ENCODE results near the gene CKAP2L. TPM values are rescaled to one million over a fixed set of nuclear protein-coding genes. Genes with fewer than 3 reads are reported as not detected.

The CKAP2L gene
- total and polyA plus RNA-seq, 2 donors (not counting 1 experiment from before 2014, with no cell fraction given): 3.0 to 4.4 TPM

GRCh38 chr2:112783187-112783714, 18.8 kb upstream of the CKAP2L start:
- Histone ChIP-seq H3K9ac (ENCODE audit: insufficient read depth, low read length) (no peak overlapping the region), H3K4me2 (ENCODE audit: extremely low read depth, insufficient read depth, low read length) (no peak overlapping the region), H2AFZ (ENCODE audit: low read length) (no peak overlapping the region), H3K36me3 (ENCODE audit: control insufficient read depth, insufficient read depth, low read length) (no peaks in the 10 kb centered on the region), H3K9me3 (ENCODE audit: control insufficient read depth, insufficient read depth, low read depth, low read length) (no peaks in the 10 kb centered on the region), H3K79me2 (ENCODE audit: control insufficient read depth, insufficient read depth, low read length) (no peaks in the 10 kb centered on the region), H4K20me1 (ENCODE audit: control insufficient read depth, extremely low read depth, insufficient read depth, low read length) (no peaks in the 10 kb centered on the region), H3K27ac (ENCODE audit: insufficient read depth, low read length) (no peak overlapping the region), H3K27me3 (ENCODE audit: control insufficient read depth, insufficient read depth, low read length) (no peaks in the 10 kb centered on the region), H3K4me3 (replicated peaks in 1 of 4; ENCODE audit: control extremely low read depth in 1 of 4, insufficient read depth in 1 of 4, low read depth in 3 of 4, low read length in 4 of 4) (no peak overlapping the region), H3K4me1 (ENCODE audit: control insufficient read depth, extremely low read depth, insufficient read depth, low read length) (no peaks in the 10 kb centered on the region)
- DNase-seq (ENCODE audit: low read depth in 2 of 2): no peak
- TF ChIP-seq CTCF (conservative IDR thresholded peaks at IDR 0.05 in 1 of 2, IDR thresholded peaks at IDR 0.05 in 1 of 2; ENCODE audit: low read depth in 1 of 2, low read length in 2 of 2): no peak
- TF ChIP-seq EZH2 (IDR thresholded peaks at IDR 0.05; ENCODE audit: low read length, missing control alignments): no peak

- Histone ChIP-seq H4K20me1 (ENCODE audit: control insufficient read depth, extremely low read depth, insufficient read depth, low read length) (no peaks in the 10 kb centered on the region), H3K27ac (ENCODE audit: insufficient read depth, low read length) (no peak overlapping the region), H3K4me3 (replicated peaks in 1 of 4; ENCODE audit: control extremely low read depth in 1 of 4, insufficient read depth in 1 of 4, low read depth in 3 of 4, low read length in 4 of 4) (no peak overlapping the region), H3K4me2 (ENCODE audit: extremely low read depth, insufficient read depth, low read length) (no peak overlapping the region), H3K9me3 (ENCODE audit: control insufficient read depth, insufficient read depth, low read depth, low read length) (no peaks in the 10 kb centered on the region), H3K36me3 (ENCODE audit: control insufficient read depth, insufficient read depth, low read length) (no peaks in the 10 kb centered on the region), H2AFZ (ENCODE audit: low read length) (no peak overlapping the region), H3K9ac (ENCODE audit: insufficient read depth, low read length) (no peak overlapping the region), H3K27me3 (ENCODE audit: control insufficient read depth, insufficient read depth, low read length) (no peaks in the 10 kb centered on the region), H3K4me1 (ENCODE audit: control insufficient read depth, extremely low read depth, insufficient read depth, low read length) (no peaks in the 10 kb centered on the region), H3K79me2 (ENCODE audit: control insufficient read depth, insufficient read depth, low read length) (no peaks in the 10 kb centered on the region)
- DNase-seq (ENCODE audit: low read depth in 2 of 2): no peak
- TF ChIP-seq CTCF (conservative IDR thresholded peaks at IDR 0.05 in 1 of 2, IDR thresholded peaks at IDR 0.05 in 1 of 2; ENCODE audit: low read depth in 1 of 2, low read length in 2 of 2): no peak
- no peak for TF ChIP-seq EZH2 (IDR thresholded peaks at IDR 0.05; ENCODE audit: low read length, missing control alignments)
These were observed 17.9 kb upstream of the CKAP2L start for GRCh38 chr2:112782234-112782799.

- Histone ChIP-seq H3K9ac (ENCODE audit: insufficient read depth, low read length) (no peak overlapping the region), H3K27me3 (ENCODE audit: control insufficient read depth, insufficient read depth, low read length) (no peaks in the 10 kb centered on the region), H2AFZ (ENCODE audit: low read length) (no peak overlapping the region), H3K9me3 (ENCODE audit: control insufficient read depth, insufficient read depth, low read depth, low read length) (no peaks in the 10 kb centered on the region), H3K79me2 (ENCODE audit: control insufficient read depth, insufficient read depth, low read length) (no peaks in the 10 kb centered on the region), H3K4me1 (ENCODE audit: control insufficient read depth, extremely low read depth, insufficient read depth, low read length) (no peaks in the 10 kb centered on the region), H3K4me3 (replicated peaks in 1 of 4; ENCODE audit: control extremely low read depth in 1 of 4, insufficient read depth in 1 of 4, low read depth in 3 of 4, low read length in 4 of 4) (no peak overlapping the region), H4K20me1 (ENCODE audit: control insufficient read depth, extremely low read depth, insufficient read depth, low read length) (no peaks in the 10 kb centered on the region), H3K27ac (ENCODE audit: insufficient read depth, low read length) (no peak overlapping the region), H3K4me2 (ENCODE audit: extremely low read depth, insufficient read depth, low read length) (no peak overlapping the region), H3K36me3 (ENCODE audit: control insufficient read depth, insufficient read depth, low read length) (no peaks in the 10 kb centered on the region)
- no peak for DNase-seq (ENCODE audit: low read depth in 2 of 2)
- no peak for TF ChIP-seq CTCF (conservative IDR thresholded peaks at IDR 0.05 in 1 of 2, IDR thresholded peaks at IDR 0.05 in 1 of 2; ENCODE audit: low read depth in 1 of 2, low read length in 2 of 2)
- TF ChIP-seq EZH2 (IDR thresholded peaks at IDR 0.05; ENCODE audit: low read length, missing control alignments): no peak
These were observed 15.2 kb upstream of the CKAP2L start for GRCh38 chr2:112779598-112779997.
